Epithelial cell of proximal tubule (primary cell): ENCODE data around the gene PLPPR1. TPM values are rescaled to one million over a fixed set of nuclear protein-coding genes. Genes with fewer than 3 reads are reported as not detected.

ENCODE experiments used
- DNase-seq: peaks from one replicate; pipeline ENCODE4 v3.0.0-alpha.2; 2011; ENCODE audit warnings: low read depth
- H3K4me3 ChIP-seq: 2 replicates; pipeline ENCODE4 v1.5.1; 2011; ENCODE audit warnings: low read depth, mild to moderate bottlenecking, low read length
- CTCF ChIP-seq: conservative IDR thresholded peaks from 2 replicates; pipeline ENCODE4 v1.5.1; 2012; ENCODE audit warnings: low read depth, mild to moderate bottlenecking, low read length
- total RNA-seq: library from RNA; depleted of rRNA; stranded (reverse); fragments of >200 nt; gene quantifications from 2 replicates; pipeline ENCODE4 v1.2.3, GENCODE V29; 2015

PLPPR1 gene
- total RNA-seq: not detected in 2 replicates

GRCh38 chr9:101028346-101029314 lies at the start of gene PLPPR1:
Gene PLPPR1 (plus strand): TSS chr9:101028727.
- DNase-seq: no peak
- no peak for TF ChIP-seq CTCF

GRCh38 chr9:100989731-100990130 lies 38.8 kb upstream of the PLPPR1 start:
- H3K4me3 ChIP-seq: no peak overlapping the region
- TF ChIP-seq CTCF: no peak
- no peak for DNase-seq

More at GRCh38 chr9:101028346-101029314, at the start of gene PLPPR1:
- H3K4me3 ChIP-seq: peak within 1 kb of the TSS; percentile 63

GRCh38 chr9:100990605-100991381 lies 37.7 kb upstream of the PLPPR1 start:
- DNase-seq: no peak
- TF ChIP-seq CTCF: no peak

GRCh38 chr9:100992632-100993031 lies 35.9 kb upstream of the PLPPR1 start:
- DNase-seq: no peak
- H3K4me3 ChIP-seq: no peak overlapping the region
- TF ChIP-seq CTCF: no peak

More at GRCh38 chr9:100990605-100991381, 37.7 kb upstream of the PLPPR1 start:
- no peak overlapping the region for H3K4me3 ChIP-seq

GRCh38 chr9:100999906-101000544 lies 28.5 kb upstream of the PLPPR1 start:
- DNase-seq: no peak
- H3K4me3 ChIP-seq: no peak overlapping the region
- no peak for TF ChIP-seq CTCF

GRCh38 chr9:101005246-101005645 lies 23.3 kb upstream of the PLPPR1 start:
- no peak overlapping the region for H3K4me3 ChIP-seq
- no peak for TF ChIP-seq CTCF
- no peak for DNase-seq
